ENCODE results near the gene CORO2B. TPM values are rescaled to one million over a fixed set of nuclear protein-coding genes. Genes with fewer than 3 reads are reported as not detected.
A peak's percentile ranks its signal among the peaks of the same experiment; 100 is the strongest.

Gene CORO2B
- polyA plus RNA-seq, 3 donors = 0.03 TPM; not detected in 2

GRCh38 chr15:68550498-68551295, 28.1 kb upstream of the CORO2B start:
- no peaks in the 10 kb centered on the region for H4K20me1 ChIP-seq (ENCODE audit: insufficient read depth, low read length)
- H2AFZ ChIP-seq (ENCODE audit: insufficient read depth, low read depth, low read length, poor library complexity, severe bottlenecking) = no peak overlapping the region
- no peaks in the 10 kb centered on the region for H3K79me2 ChIP-seq (ENCODE audit: insufficient read depth, low read length)
- H3K27me3 ChIP-seq (ENCODE audit: control insufficient read depth in 2 of 2, insufficient read depth in 2 of 2, low read length in 2 of 2) = no peaks in the 10 kb centered on the region
- Mint-ChIP-seq H3K27ac (no peak overlapping the region), H3K4me3 (no peak overlapping the region), H3K4me1 (no peaks in the 10 kb centered on the region), H3K9me3 (peaks cover 0 to 2% (median 0%) of the 10 kb centered on the region in 7 donors), H3K36me3 (no peaks in the 10 kb centered on the region), H3K27me3 (ENCODE audit: low read depth in 3 of 3) (peaks cover 10 to 13% (median 12%) of the 10 kb centered on the region in 3 donors)
- no peak overlapping the region for H3K27ac ChIP-seq (ENCODE audit: low read depth in 1 of 2, low read length in 2 of 2)
- no peak overlapping the region for H3K9ac ChIP-seq (ENCODE audit: insufficient read depth, low read length, poor library complexity, severe bottlenecking)
- no peaks in the 10 kb centered on the region for H3K9me3 ChIP-seq (replicated peaks in 1 of 2; ENCODE audit: control insufficient read depth in 1 of 2, insufficient read depth in 1 of 2, low read length in 2 of 2)
- WGBS (ENCODE audit: insufficient coverage) = 33% methylated on average over 9 of the region's 20 CpGs
- no peaks in the 10 kb centered on the region for H3K36me3 ChIP-seq (replicated peaks in 1 of 2; ENCODE audit: control insufficient read depth in 1 of 2, insufficient read depth in 2 of 2, low read length in 2 of 2)
- DNase-seq = peak; percentile 32 to 55 (median 53)
- H3K4me2 ChIP-seq (replicated peaks; ENCODE audit: extremely low read depth, low read length, poor library complexity, severe bottlenecking) = no peak overlapping the region
- intact Hi-C loops (cut with micrococcal nuclease) = loop anchor here (2.0 to 5.0 kb wide), 3 partner anchors 122 to 372 kb away; no protein-coding TSS in a partner anchor
- no peak overlapping the region for H3K4me3 ChIP-seq (replicated peaks in 1 of 3; ENCODE audit: low read depth in 2 of 3, low read length in 3 of 3)
- peak; percentile 96 for TF ChIP-seq CTCF (IDR thresholded peaks at IDR 0.05)
- no peaks in the 10 kb centered on the region for H3K4me1 ChIP-seq (ENCODE audit: control insufficient read depth in 1 of 2, insufficient read depth in 2 of 2, low read length in 2 of 2)

- Mint-ChIP-seq H3K4me1 (no peaks in the 10 kb centered on the region), H3K9me3 (peaks cover 0 to 2% (median 0%) of the 10 kb centered on the region in 7 donors), H3K4me3 (no peak overlapping the region), H3K27ac (no peak overlapping the region), H3K36me3 (no peaks in the 10 kb centered on the region), H3K27me3 (ENCODE audit: low read depth in 3 of 3) (peaks cover 10 to 16% (median 15%) of the 10 kb centered on the region in 3 donors)
- H3K36me3 ChIP-seq (replicated peaks in 1 of 2; ENCODE audit: control insufficient read depth in 1 of 2, insufficient read depth in 2 of 2, low read length in 2 of 2) = no peaks in the 10 kb centered on the region
- H3K4me2 ChIP-seq (replicated peaks; ENCODE audit: extremely low read depth, low read length, poor library complexity, severe bottlenecking) = no peak overlapping the region
- H3K9me3 ChIP-seq (replicated peaks in 1 of 2; ENCODE audit: control insufficient read depth in 1 of 2, insufficient read depth in 1 of 2, low read length in 2 of 2) = no peaks in the 10 kb centered on the region
- no peak overlapping the region for H3K4me3 ChIP-seq (replicated peaks in 1 of 3; ENCODE audit: low read depth in 2 of 3, low read length in 3 of 3)
- H3K79me2 ChIP-seq (ENCODE audit: insufficient read depth, low read length) = no peaks in the 10 kb centered on the region
- no peak for DNase-seq
- no peaks in the 10 kb centered on the region for H3K27me3 ChIP-seq (ENCODE audit: control insufficient read depth in 2 of 2, insufficient read depth in 2 of 2, low read length in 2 of 2)
- WGBS (ENCODE audit: insufficient coverage) = 58% methylated on average over 4 of the region's 5 CpGs
- no peaks in the 10 kb centered on the region for H3K4me1 ChIP-seq (ENCODE audit: control insufficient read depth in 1 of 2, insufficient read depth in 2 of 2, low read length in 2 of 2)
- TF ChIP-seq CTCF (IDR thresholded peaks at IDR 0.05) = no peak
- no peak overlapping the region for H2AFZ ChIP-seq (ENCODE audit: insufficient read depth, low read depth, low read length, poor library complexity, severe bottlenecking)
- no peak overlapping the region for H3K27ac ChIP-seq (ENCODE audit: low read depth in 1 of 2, low read length in 2 of 2)
- no peaks in the 10 kb centered on the region for H4K20me1 ChIP-seq (ENCODE audit: insufficient read depth, low read length)
- no peak overlapping the region for H3K9ac ChIP-seq (ENCODE audit: insufficient read depth, low read length, poor library complexity, severe bottlenecking)
- intact Hi-C loops (cut with micrococcal nuclease) = loop anchor here (2.0 to 5.0 kb wide), 3 partner anchors 121 to 371 kb away; no protein-coding TSS in a partner anchor
Observed at GRCh38 chr15:68551296-68551635, 27.5 kb upstream of the CORO2B start.

Data from CD14-positive monocyte (primary cell).